ENCODE measurements around the gene CCDC170. TPM values are rescaled to one million over a fixed set of nuclear protein-coding genes. Genes with fewer than 3 reads are reported as not detected.

The CCDC170 gene
- total and polyA plus RNA-seq, 12 donors, result 0.13 to 1.6 (median 0.35) TPM

DNA sequence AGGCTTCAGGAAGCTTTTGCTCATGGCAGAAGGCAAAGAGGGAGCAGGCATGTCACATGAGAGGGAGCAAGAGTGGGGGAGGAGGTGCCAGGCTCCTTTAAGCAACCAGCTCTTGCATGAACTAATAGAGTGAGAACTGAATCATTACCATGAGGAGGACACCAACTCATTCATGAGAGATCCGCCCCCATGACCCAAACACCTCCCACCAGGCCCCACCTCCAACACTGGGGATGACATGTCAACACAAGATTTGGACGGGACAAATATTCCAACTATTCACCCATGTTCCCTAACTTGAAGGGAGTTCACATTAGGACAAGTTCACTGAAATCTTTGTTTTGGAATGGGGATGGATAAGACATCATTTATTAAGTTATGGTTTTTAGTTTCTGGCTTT is 158.5 kb downstream of the CCDC170 start:
- intact Hi-C loops (cut with DNase I), result no loop called here
- TF ChIP-seq, protein P1, sequence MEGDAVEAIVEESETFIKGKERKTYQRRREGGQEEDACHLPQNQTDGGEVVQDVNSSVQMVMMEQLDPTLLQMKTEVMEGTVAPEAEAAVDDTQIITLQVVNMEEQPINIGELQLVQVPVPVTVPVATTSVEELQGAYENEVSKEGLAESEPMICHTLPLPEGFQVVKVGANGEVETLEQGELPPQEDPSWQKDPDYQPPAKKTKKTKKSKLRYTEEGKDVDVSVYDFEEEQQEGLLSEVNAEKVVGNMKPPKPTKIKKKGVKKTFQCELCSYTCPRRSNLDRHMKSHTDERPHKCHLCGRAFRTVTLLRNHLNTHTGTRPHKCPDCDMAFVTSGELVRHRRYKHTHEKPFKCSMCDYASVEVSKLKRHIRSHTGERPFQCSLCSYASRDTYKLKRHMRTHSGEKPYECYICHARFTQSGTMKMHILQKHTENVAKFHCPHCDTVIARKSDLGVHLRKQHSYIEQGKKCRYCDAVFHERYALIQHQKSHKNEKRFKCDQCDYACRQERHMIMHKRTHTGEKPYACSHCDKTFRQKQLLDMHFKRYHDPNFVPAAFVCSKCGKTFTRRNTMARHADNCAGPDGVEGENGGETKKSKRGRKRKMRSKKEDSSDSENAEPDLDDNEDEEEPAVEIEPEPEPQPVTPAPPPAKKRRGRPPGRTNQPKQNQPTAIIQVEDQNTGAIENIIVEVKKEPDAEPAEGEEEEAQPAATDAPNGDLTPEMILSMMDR (IDR thresholded peaks at IDR 0.05), result no peak
- DNase-seq, result no peak
- no peaks in the 10 kb centered on the region for H3K36me3 ChIP-seq
- H3K4me1 ChIP-seq, result no peaks in the 10 kb centered on the region
- peaks cover 0 to 9% (median 0%) of the 10 kb centered on the region in 7 donors for H3K27me3 ChIP-seq
- WGBS, 2 donors, result 43 to 49% methylated on average over 2 of the region's 2 CpGs
- no peak overlapping the region for H3K27ac ChIP-seq
- no peak overlapping the region for H3K4me3 ChIP-seq
- peak in 4 of 8 donors; percentile 37 to 69 (median 46) for ATAC-seq
- H3K9me3 ChIP-seq, result peaks cover 0 to 38% (median 15%) of the 10 kb centered on the region in 11 donors

DNA sequence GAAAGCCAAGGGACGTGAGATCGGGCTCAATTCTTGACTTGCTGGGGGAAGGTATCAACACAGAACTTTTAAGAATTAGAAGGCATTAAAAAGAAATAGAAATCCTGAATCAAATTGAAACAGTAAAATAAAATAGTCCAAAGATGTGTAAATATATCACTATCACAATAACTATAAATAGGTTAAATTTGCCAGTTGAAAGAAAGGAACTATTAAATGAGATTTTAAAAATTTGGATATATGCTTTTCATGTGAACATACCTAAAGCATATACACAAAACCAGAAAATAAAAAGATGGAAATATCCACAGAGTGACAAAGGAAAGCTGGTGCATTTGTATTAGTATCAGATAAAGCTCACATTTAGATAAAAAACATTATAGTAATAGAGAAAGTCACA is 161.3 kb downstream of the CCDC170 start:
- no peak for ATAC-seq
- no peaks in the 10 kb centered on the region for H3K27me3 ChIP-seq
- intact Hi-C loops (cut with DNase I), result no loop called here
- H3K4me3 ChIP-seq, result no peak overlapping the region
- no peaks in the 10 kb centered on the region for H3K4me1 ChIP-seq
- TF ChIP-seq, protein P1 (IDR thresholded peaks at IDR 0.05), result no peak
- peaks cover 0 to 38% (median 15%) of the 10 kb centered on the region in 11 donors for H3K9me3 ChIP-seq
- no peak for DNase-seq
- no peak overlapping the region for H3K27ac ChIP-seq
- 88 to 96% methylated on average over 2 of the region's 2 CpGs for WGBS, 2 donors
- H3K36me3 ChIP-seq, result no peaks in the 10 kb centered on the region

DNA sequence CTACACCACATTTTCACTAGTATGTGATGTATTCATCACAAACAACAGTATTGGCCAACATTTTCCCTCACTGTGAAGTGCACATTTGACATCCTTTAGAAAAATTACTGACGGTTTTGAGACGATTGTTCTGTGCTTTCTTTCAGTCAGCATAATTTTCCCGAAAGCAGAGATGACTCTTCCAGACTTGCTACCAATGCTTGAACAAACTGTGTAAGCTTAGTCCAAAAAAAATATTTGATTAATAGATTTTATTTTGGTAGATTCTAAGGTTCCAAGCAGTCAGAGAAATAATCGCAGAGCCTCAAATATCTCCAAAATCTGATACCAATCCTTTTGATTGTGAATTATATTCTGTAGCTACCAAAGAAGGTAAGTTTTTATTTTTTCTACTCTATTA is 162.6 kb downstream of the CCDC170 start:
- intact Hi-C loops (cut with DNase I), result no loop called here
- H3K27ac ChIP-seq, result no peak overlapping the region
- DNase-seq (no peak), ATAC-seq (no peak)
- TF ChIP-seq, protein P1 (IDR thresholded peaks at IDR 0.05), result no peak
- no peaks in the 10 kb centered on the region for H3K27me3 ChIP-seq
- no peak overlapping the region for H3K4me3 ChIP-seq
- no peaks in the 10 kb centered on the region for H3K4me1 ChIP-seq
- H3K9me3 ChIP-seq, result peaks cover 0 to 38% (median 15%) of the 10 kb centered on the region in 11 donors
- WGBS, 2 donors, result 90% methylated on average over 4 of the region's 4 CpGs
- H3K36me3 ChIP-seq, result no peaks in the 10 kb centered on the region

DNA sequence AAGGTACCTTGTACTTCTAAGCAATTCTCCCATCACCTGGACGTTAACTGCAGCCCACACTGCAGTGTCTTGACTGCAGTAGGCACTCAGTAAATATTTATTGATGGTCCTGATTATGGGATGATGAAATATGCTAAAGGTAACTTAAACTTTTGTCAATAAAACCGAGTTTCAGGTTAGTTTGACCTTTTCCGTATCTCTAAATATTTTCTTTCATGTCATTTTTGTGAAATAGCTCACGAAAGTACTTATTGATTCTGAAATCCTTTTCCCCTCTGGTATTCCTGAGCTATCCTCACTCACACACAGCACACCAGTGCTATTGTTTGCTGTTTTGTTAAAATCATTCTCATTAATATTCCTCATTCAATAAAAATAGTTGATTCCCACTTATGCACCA is 164.3 kb downstream of the CCDC170 start:
- TF ChIP-seq, protein P1 (IDR thresholded peaks at IDR 0.05), result no peak
- DNase-seq, result no peak
- no peak overlapping the region for H3K4me3 ChIP-seq
- H3K36me3 ChIP-seq, result no peaks in the 10 kb centered on the region
- WGBS, 2 donors, result 62 to 70% methylated on average over 4 of the region's 4 CpGs
- no peak for ATAC-seq
- H3K4me1 ChIP-seq, result no peaks in the 10 kb centered on the region
- peaks cover 0 to 38% (median 15%) of the 10 kb centered on the region in 11 donors for H3K9me3 ChIP-seq
- intact Hi-C loops (cut with DNase I), result no loop called here
- no peak overlapping the region for H3K27ac ChIP-seq
- H3K27me3 ChIP-seq, result no peaks in the 10 kb centered on the region
